Measurements from ENCODE around the gene ZNRF1. TPM values are rescaled to one million over a fixed set of nuclear protein-coding genes. Genes with fewer than 3 reads are reported as not detected.
A peak's percentile ranks its signal among the peaks of the same experiment; 100 is the strongest.

The ZNRF1 gene
- total RNA-seq, 4 donors from 2014 or later: 13.0 to 16.7 (median 15.8) TPM

GRCh38 chr16:75148311-75149195 is 149.7 kb downstream of the ZNRF1 start, which contains the start of gene ZFP1:
Gene ZFP1 (plus strand): TSS chr16:75148524. CDS start chr16:75152952, 4,428 bp downstream.
- DNase-seq (ENCODE audit: low spot score in 2 of 2): peak; percentile 97 to 98
- Histone ChIP-seq H3K36me3 (peaks cover 4% of the 10 kb centered on the region), H3K27me3 (no peaks in the 10 kb centered on the region), H3K4me1 (peaks cover 11% of the 10 kb centered on the region), H3K27ac (peak within 1 kb of the TSS; percentile 98), H3K4me3 (peak within 1 kb of the TSS; percentile 99), H3K9me3 (peaks cover 17% of the 10 kb centered on the region)
- WGBS: under 1% methylated on average over 60 of the region's 93 CpGs
- peak; percentile 35 to 89 (median 41) for TF ChIP-seq POLR2AphosphoS5 (IDR thresholded peaks at IDR 0.05)
- TF ChIP-seq CTCF (IDR thresholded peaks at IDR 0.05): no peak

- H3K27me3 ChIP-seq: no peaks in the 10 kb centered on the region
- no peak overlapping the region for H3K4me3 ChIP-seq
- no peak for TF ChIP-seq CTCF (IDR thresholded peaks at IDR 0.05)
- TF ChIP-seq EP300 (IDR thresholded peaks at IDR 0.05): no peak
- no peak for TF ChIP-seq POLR2A (IDR thresholded peaks at IDR 0.05)
- TF ChIP-seq POLR2AphosphoS5 (IDR thresholded peaks at IDR 0.05): no peak
- WGBS: 48% methylated on average over 2 of the region's 2 CpGs
- no peak for DNase-seq (ENCODE audit: low spot score in 2 of 2)
- peaks cover 11% of the 10 kb centered on the region for H3K4me1 ChIP-seq
- H3K27ac ChIP-seq: no peak overlapping the region
- peaks cover 12% of the 10 kb centered on the region for H3K9me3 ChIP-seq
- peaks cover 16% of the 10 kb centered on the region for H3K36me3 ChIP-seq
These were observed 153.0 kb downstream of the ZNRF1 start for GRCh38 chr16:75151798-75152197.

- DNase-seq (ENCODE audit: low spot score in 2 of 2): no peak
- Histone ChIP-seq H3K27ac (no peak overlapping the region), H3K36me3 (peaks cover 16% of the 10 kb centered on the region), H3K4me1 (peaks cover 11% of the 10 kb centered on the region), H3K9me3 (peaks cover 12% of the 10 kb centered on the region), H3K4me3 (no peak overlapping the region), H3K27me3 (no peaks in the 10 kb centered on the region)
- TF ChIP-seq EP300 (IDR thresholded peaks at IDR 0.05) (no peak), POLR2A (IDR thresholded peaks at IDR 0.05) (no peak), CTCF (IDR thresholded peaks at IDR 0.05) (no peak), POLR2AphosphoS5 (IDR thresholded peaks at IDR 0.05) (no peak)
These were observed 153.8 kb downstream of the ZNRF1 start for GRCh38 chr16:75152635-75153034.

- TF ChIP-seq EP300 (IDR thresholded peaks at IDR 0.05) (no peak), CTCF (IDR thresholded peaks at IDR 0.05) (no peak), POLR2AphosphoS5 (IDR thresholded peaks at IDR 0.05) (no peak), POLR2A (IDR thresholded peaks at IDR 0.05) (no peak)
- Histone ChIP-seq H3K27me3 (no peaks in the 10 kb centered on the region), H3K9me3 (no peaks in the 10 kb centered on the region), H3K27ac (no peak overlapping the region), H3K4me1 (no peaks in the 10 kb centered on the region), H3K4me3 (no peak overlapping the region), H3K36me3 (peaks cover 11% of the 10 kb centered on the region)
- DNase-seq (ENCODE audit: low spot score in 2 of 2): no peak
- 94% methylated on average over 1 of the region's 1 CpG for WGBS
These were observed 161.6 kb downstream of the ZNRF1 start for GRCh38 chr16:75160386-75160785.

Other genes with a start within 250 kb of the ZNRF1 start
- 10 to 100 TPM in 1 of 4 donors, 1 to 10 TPM in 3; 6.8 to 11.3 (median 8.8) TPM for gene FA2H, start 224.2 kb upstream of the ZNRF1 start, total RNA-seq
- gene WDR59, start 13.9 kb upstream of the ZNRF1 start, total RNA-seq: 100 to 1,000 TPM in 1 of 4 donors, 10 to 100 TPM in 3; 26.2 to 153 (median 59.1) TPM
- gene LDHD, start 117.8 kb downstream of the ZNRF1 start, total RNA-seq: 10 to 100 TPM; 10.7 to 19.2 (median 14.0) TPM
- 1 to 10 TPM; 4.4 to 8.7 (median 6.8) TPM for gene ZFP1, start 149.5 kb downstream of the ZNRF1 start, total RNA-seq
- gene CTRB2, start 208.1 kb downstream of the ZNRF1 start, total RNA-seq: not detected
- not detected for gene CTRB1, start 220.0 kb downstream of the ZNRF1 start, total RNA-seq

Measured in suprapubic skin (tissue), 4 donors.